SK-N-MC (cell line): ENCODE measurements around the gene CSTF1.

ENCODE experiments used
- EZH2 ChIP-seq: fragments of 200-600 bp; sonication (generic); IDR thresholded peaks from one replicate; pipeline ENCODE4 v1.6.1; 2017; ENCODE audit warnings: antibody characterized with exemption
- POLR2AphosphoS5 ChIP-seq: IDR thresholded peaks from 2 replicates; pipeline ENCODE4 v1.6.1; 2012; ENCODE audit warnings: mild to moderate bottlenecking, low read depth, low read length, borderline replicate concordance

GRCh38 chr20:56350842-56351241 lies 41.6 kb upstream of the CSTF1 start:
- TF ChIP-seq EZH2 (no peak), POLR2AphosphoS5 (no peak)
